Spleen (tissue), 7 donors: ENCODE measurements around the gene PARD3B.

ENCODE experiments used
- CTCF ChIP-seq, 11 experiments: fragments of 200-600 bp in 7 of 11; fragments of 450-650 bp in 4 of 11; sonication (generic) in 4 of 11; IDR thresholded peaks in 8 of 11; conservative IDR thresholded peaks in 3 of 11; 1 replicate in 7 of 11; 2 replicates in 4 of 11; pipeline versions ENCODE4 v1.4.0 to v1.8.0; 2016 to 2021; ENCODE audit warnings: antibody characterized with exemption in 11 of 11, inconsistent platforms in 4 of 11, mild to moderate bottlenecking in 1 of 11
- POLR2A ChIP-seq, 3 donors: fragments of 450-650 bp; IDR thresholded peaks; one replicate each; pipeline ENCODE4 v1.5.1; 2017; ENCODE audit warnings: antibody characterized with exemption in 3 of 3, mild to moderate bottlenecking in 1 of 3
- donor health status: DM: no; HTN: no; CAD: no; lungs with moderate emphysema.
- donor health status: DM: no; HTN: no; CAD: no.
- donor health status: DM: no; HTN: no; CAD: no.

GRCh38 chr2:205477016-205477705 lies 931.9 kb downstream of the PARD3B start:
- TF ChIP-seq CTCF (IDR thresholded peaks at IDR 0.05 in 8 of 11, conservative IDR thresholded peaks at IDR 0.05 in 3 of 11) (no peak), POLR2A (IDR thresholded peaks at IDR 0.05) (no peak)
